Brain microvascular endothelial cell (primary cell): ENCODE results near the gene SSTR5.
"Not testable (repeated sequence)": the region's sequence is repeated elsewhere in the genome, so short reads cannot be mapped to it uniquely, and the experiment has no call there.

Experiments used
- DNase-seq: peaks from one replicate; pipeline ENCODE4 v3.0.0-alpha.2; 2020
- H3K27ac ChIP-seq: fragments of 250-450 bp; sonication (Bioruptor Pico); 2 replicates; pipeline ENCODE4 v1.5.1; 2020; ENCODE audit warnings: mild to moderate bottlenecking, moderate library complexity
- H3K27me3 ChIP-seq: fragments of 250-450 bp; sonication (Bioruptor Pico); replicated peaks from 2 replicates; pipeline ENCODE4 v1.5.1; 2020; ENCODE audit warnings: mild to moderate bottlenecking
- H3K36me3 ChIP-seq: fragments of 250-450 bp; sonication (Bioruptor Pico); replicated peaks from 2 replicates; pipeline ENCODE4 v1.5.1; 2020; ENCODE audit warnings: mild to moderate bottlenecking
- H3K4me3 ChIP-seq: 2 replicates; pipeline ENCODE4 v1.5.1; 2011; ENCODE audit warnings: low read depth, mild to moderate bottlenecking, control low read depth, low read length, moderate library complexity
- in situ Hi-C: cut with HindIII; loops from 2 replicates; pipeline ENCODE4 v1.10.0; 2017; ENCODE audit warnings: low sequenced_read_pairs, low pct_ligation_motif_present
- TF ChIP-seq, protein P1 (sequence below): IDR thresholded peaks from 2 replicates; pipeline ENCODE4 v1.5.1; 2011; ENCODE audit warnings: low read depth, mild to moderate bottlenecking, moderate library complexity, low read length, control low read depth, inconsistent platforms; ENCODE audit errors: missing control alignments

Gene SSTR5

DNA sequence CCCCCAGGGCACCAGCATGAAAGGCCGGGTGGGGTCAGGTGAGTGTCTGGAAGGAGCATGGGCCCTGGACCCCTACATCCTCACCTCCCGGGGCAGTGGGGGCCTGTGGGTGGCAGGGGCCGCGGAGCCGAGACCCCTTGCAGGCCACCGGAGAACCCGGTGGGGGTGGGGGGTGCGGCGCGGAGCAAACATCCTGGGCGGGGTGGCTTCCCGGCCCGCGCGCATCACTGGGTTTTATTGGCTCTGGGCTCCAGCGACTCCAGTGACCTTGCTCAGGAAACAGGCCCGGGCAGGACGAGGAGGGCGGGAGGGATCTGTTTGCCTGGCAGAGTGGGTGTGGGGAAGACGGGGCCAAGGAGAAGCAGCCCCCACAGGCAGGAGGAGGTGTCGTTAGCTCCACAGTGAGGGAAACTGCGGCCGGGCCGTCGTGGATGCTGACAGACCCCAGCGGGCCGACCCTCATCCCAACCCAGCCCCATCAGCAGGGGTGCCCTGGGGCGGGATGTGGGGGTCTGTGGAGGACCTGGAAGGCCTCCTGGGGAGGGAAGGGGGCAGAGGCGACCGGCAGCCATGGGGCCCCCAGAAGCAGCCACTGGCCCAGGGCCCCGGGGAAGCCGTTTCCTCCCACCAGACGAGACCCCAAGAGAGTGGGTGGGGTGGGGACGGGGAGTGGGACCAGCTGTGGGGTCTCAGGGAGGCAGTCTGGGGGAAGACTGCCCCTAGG, 10.6 kb downstream of the SSTR5 start:
- no peak overlapping the region for H3K27ac ChIP-seq
- peaks cover 25% of the 10 kb centered on the region for H3K27me3 ChIP-seq
- H3K36me3 ChIP-seq = no peaks in the 10 kb centered on the region
- in situ Hi-C loops = no loop called here
- H3K4me3 ChIP-seq = no peak overlapping the region
- DNase-seq = no peak
- TF ChIP-seq, protein P1, sequence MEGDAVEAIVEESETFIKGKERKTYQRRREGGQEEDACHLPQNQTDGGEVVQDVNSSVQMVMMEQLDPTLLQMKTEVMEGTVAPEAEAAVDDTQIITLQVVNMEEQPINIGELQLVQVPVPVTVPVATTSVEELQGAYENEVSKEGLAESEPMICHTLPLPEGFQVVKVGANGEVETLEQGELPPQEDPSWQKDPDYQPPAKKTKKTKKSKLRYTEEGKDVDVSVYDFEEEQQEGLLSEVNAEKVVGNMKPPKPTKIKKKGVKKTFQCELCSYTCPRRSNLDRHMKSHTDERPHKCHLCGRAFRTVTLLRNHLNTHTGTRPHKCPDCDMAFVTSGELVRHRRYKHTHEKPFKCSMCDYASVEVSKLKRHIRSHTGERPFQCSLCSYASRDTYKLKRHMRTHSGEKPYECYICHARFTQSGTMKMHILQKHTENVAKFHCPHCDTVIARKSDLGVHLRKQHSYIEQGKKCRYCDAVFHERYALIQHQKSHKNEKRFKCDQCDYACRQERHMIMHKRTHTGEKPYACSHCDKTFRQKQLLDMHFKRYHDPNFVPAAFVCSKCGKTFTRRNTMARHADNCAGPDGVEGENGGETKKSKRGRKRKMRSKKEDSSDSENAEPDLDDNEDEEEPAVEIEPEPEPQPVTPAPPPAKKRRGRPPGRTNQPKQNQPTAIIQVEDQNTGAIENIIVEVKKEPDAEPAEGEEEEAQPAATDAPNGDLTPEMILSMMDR = no peak

- DNase-seq = no peak
- Histone ChIP-seq H3K4me3 (no peak overlapping the region), H3K27ac (no peak overlapping the region), H3K27me3 (peaks cover 41% of the 10 kb centered on the region), H3K36me3 (no peaks in the 10 kb centered on the region)
- TF ChIP-seq, protein P1 = no peak
- in situ Hi-C loops = no loop called here
These were observed 12.4 kb downstream of the SSTR5 start for GRCh38 chr16:1084971-1085370.

GRCh38 chr16:1086443-1086842, 13.9 kb downstream of the SSTR5 start:
- H3K27ac ChIP-seq, DNase-seq, H3K36me3 ChIP-seq, H3K4me3 ChIP-seq, in situ Hi-C loops: not testable (repeated sequence)
- H3K27me3 ChIP-seq = peaks cover 30% of the 10 kb centered on the region

- Histone ChIP-seq H3K4me3 (no peak overlapping the region), H3K36me3 (no peaks in the 10 kb centered on the region), H3K27me3 (peaks cover 24% of the 10 kb centered on the region), H3K27ac (no peak overlapping the region)
- in situ Hi-C loops = no loop called here
- TF ChIP-seq, protein P1 = no peak
- DNase-seq = no peak
These were observed 16.0 kb downstream of the SSTR5 start for GRCh38 chr16:1088295-1089170.

- no peak overlapping the region for H3K27ac ChIP-seq
- in situ Hi-C loops = no loop called here
- TF ChIP-seq, protein P1 = no peak
- DNase-seq = no peak
- peaks cover 24% of the 10 kb centered on the region for H3K27me3 ChIP-seq
- no peaks in the 10 kb centered on the region for H3K36me3 ChIP-seq
- H3K4me3 ChIP-seq = no peak overlapping the region
These were observed 16.9 kb downstream of the SSTR5 start for GRCh38 chr16:1089439-1089821.

GRCh38 chr16:1089822-1090619, 17.5 kb downstream of the SSTR5 start:
- no peak overlapping the region for H3K27ac ChIP-seq
- H3K36me3 ChIP-seq = no peaks in the 10 kb centered on the region
- TF ChIP-seq, protein P1 = no peak
- no peak overlapping the region for H3K4me3 ChIP-seq
- DNase-seq = no peak
- in situ Hi-C loops = no loop called here
- peaks cover 24% of the 10 kb centered on the region for H3K27me3 ChIP-seq
